HT-29 (cell line): ENCODE measurements around the gene PRDM10. TPM values are rescaled to one million over a fixed set of nuclear protein-coding genes. Genes with fewer than 3 reads are reported as not detected.

Experiments
- DNase-seq: peaks from one replicate; pipeline ENCODE4 v3.0.0-alpha.2; 2015; ENCODE audit warnings: low spot score
- total RNA-seq: library from RNA; depleted of rRNA; stranded (reverse); fragments of >200 nt; shearing (Covaris generic); gene quantifications from 2 replicates; pipeline ENCODE4 v1.2.3, GENCODE V29; 2014

Gene PRDM10
- total RNA-seq, 1 experiment from 2014 or later, result 17.7 TPM

- DNase-seq, result no peak
Observed at GRCh38 chr11:130006929-130007328, 4.3 kb upstream of the PRDM10 start.

GRCh38 chr11:130003717-130004001, 1.0 kb upstream of the PRDM10 start:
- no peak for DNase-seq

GRCh38 chr11:130002846-130003716, 446 bp upstream of the PRDM10 start:
- peak; percentile 100 for DNase-seq

GRCh38 chr11:130001461-130002351, 929 bp downstream of the PRDM10 start:
- DNase-seq, result peak; percentile 66

GRCh38 chr11:130000552-130001176, 2.0 kb downstream of the PRDM10 start:
- no peak for DNase-seq

- no peak for DNase-seq
Observed at GRCh38 chr11:129999407-129999806, 3.2 kb downstream of the PRDM10 start.

- no peak for DNase-seq
Observed at GRCh38 chr11:129998905-129999304, 3.7 kb downstream of the PRDM10 start.

- no peak for DNase-seq
Observed at GRCh38 chr11:129998107-129998506, 4.5 kb downstream of the PRDM10 start.

- DNase-seq, result no peak
Observed at GRCh38 chr11:129997513-129997912, 5.1 kb downstream of the PRDM10 start.

GRCh38 chr11:129996113-129996870, 6.3 kb downstream of the PRDM10 start:
- no peak for DNase-seq

- DNase-seq, result no peak
Observed at GRCh38 chr11:129995163-129995562, 7.5 kb downstream of the PRDM10 start.

- DNase-seq, result peak; percentile 85
Observed at GRCh38 chr11:129992161-129992944, 10.3 kb downstream of the PRDM10 start.

- DNase-seq, result peak; percentile 43
Observed at GRCh38 chr11:129989149-129989813, 13.4 kb downstream of the PRDM10 start.

GRCh38 chr11:129987950-129988349, 14.7 kb downstream of the PRDM10 start:
- DNase-seq, result no peak

- no peak for DNase-seq
Observed at GRCh38 chr11:129985823-129986222, 16.8 kb downstream of the PRDM10 start.

GRCh38 chr11:129980086-129980485, 22.5 kb downstream of the PRDM10 start:
- DNase-seq, result no peak

- no peak for DNase-seq
Observed at GRCh38 chr11:129979046-129979605, 23.5 kb downstream of the PRDM10 start.

GRCh38 chr11:129978447-129978846, 24.2 kb downstream of the PRDM10 start:
- DNase-seq, result no peak

- DNase-seq, result no peak
Observed at GRCh38 chr11:129976328-129976727, 26.3 kb downstream of the PRDM10 start.

GRCh38 chr11:129975543-129975942, 27.1 kb downstream of the PRDM10 start:
- no peak for DNase-seq
